WTC11 (cell line): ENCODE measurements around the gene SNRPD2. TPM values are rescaled to one million over a fixed set of nuclear protein-coding genes. Genes with fewer than 3 reads are reported as not detected.
A peak's percentile ranks its signal among the peaks of the same experiment; 100 is the strongest.
"Not testable (repeated sequence)": the region's sequence is repeated elsewhere in the genome, so short reads cannot be mapped to it uniquely, and the experiment has no call there.

Experiments used
- ATAC-seq: fragments of 200-7000 bp; cut with Tn5 transposase; 2 replicates; pipeline ENCODE4 v1.10.0; 2021; ENCODE audit warnings: mild to moderate bottlenecking, moderate library complexity
- CTCF ChIA-PET: fragments of 300-600 bp; sonication (Branson Sonifier 250); formaldehyde crosslinking; loops from one replicate; lab custom pipeline; 2021; ENCODE audit warnings: antibody characterized with exemption; lab: Charles Lee
- POLR2A ChIA-PET: fragments of 350-600 bp; sonication (Branson Sonifier 250); formaldehyde crosslinking; loops from one replicate; lab custom pipeline; 2021; ENCODE audit warnings: antibody characterized with exemption; lab: Charles Lee
- DNase-seq: peaks from one replicate; pipeline ENCODE4 v3.0.0; 2021; ENCODE audit warnings: low spot score
- H3K27ac Mint-ChIP-seq: 2 replicates; pipeline ENCODE4 v1.8.0; 2021; ENCODE audit warnings: mixed read lengths
- H3K27me3 Mint-ChIP-seq: 2 replicates; pipeline ENCODE4 v1.8.0; 2021; ENCODE audit warnings: low read depth, mild to moderate bottlenecking, moderate library complexity, mixed read lengths
- H3K36me3 Mint-ChIP-seq: 2 replicates; pipeline ENCODE4 v1.8.0; 2021; ENCODE audit warnings: mixed read lengths
- H3K4me1 Mint-ChIP-seq: 2 replicates; pipeline ENCODE4 v1.8.0; 2022; ENCODE audit warnings: mixed read lengths
- H3K4me3 Mint-ChIP-seq: 2 replicates; pipeline ENCODE4 v1.8.0; 2021; ENCODE audit warnings: mild to moderate bottlenecking, moderate library complexity, mixed read lengths
- H3K9me3 Mint-ChIP-seq: 2 replicates; pipeline ENCODE4 v1.8.0; 2021; ENCODE audit warnings: mixed read lengths
- NR2C2 ChIP-seq: sonication (generic); formaldehyde crosslinking; IDR thresholded peaks from 2 replicates; pipeline ENCODE4 v1.8.0; 2022; ENCODE audit warnings: mild to moderate bottlenecking, missing genetic modification reagents
- OVOL2 ChIP-seq: fragments of 250-450 bp; sonication (Bioruptor Pico); IDR thresholded peaks from 2 replicates; pipeline ENCODE4 v1.9.0; 2021; ENCODE audit warnings: mild to moderate bottlenecking, borderline replicate concordance
- SOX15 ChIP-seq: fragments of 250-450 bp; sonication (Bioruptor Pico); IDR thresholded peaks from 2 replicates; pipeline ENCODE4 v1.9.0; 2021; ENCODE audit warnings: mild to moderate bottlenecking
- TEAD4 ChIP-seq: sonication (generic); formaldehyde crosslinking; IDR thresholded peaks from 2 replicates; pipeline ENCODE4 v1.8.0; 2022; ENCODE audit warnings: mild to moderate bottlenecking, missing genetic modification reagents
- TP53 ChIP-seq: sonication (generic); formaldehyde crosslinking; IDR thresholded peaks from 2 replicates; pipeline ENCODE4 v1.8.1; 2023; ENCODE audit warnings: mild to moderate bottlenecking, missing genetic modification reagents
- ZNF121 ChIP-seq: sonication (generic); formaldehyde crosslinking; IDR thresholded peaks from 2 replicates; pipeline ENCODE4 v1.8.0; 2023; ENCODE audit warnings: missing genetic modification reagents
- ZNF416 ChIP-seq: fragments of 250-450 bp; sonication (Bioruptor Pico); IDR thresholded peaks from 2 replicates; pipeline ENCODE4 v1.9.0; 2021; ENCODE audit warnings: mild to moderate bottlenecking, inconsistent platforms
- total RNA-seq: library from RNA; stranded (reverse); gene quantifications from 3 replicates; pipeline ENCODE4 v1.2.3, GENCODE V29; 2021
- TF ChIP-seq, protein P1 (sequence below): sonication (generic); formaldehyde crosslinking; IDR thresholded peaks from 2 replicates; pipeline ENCODE4 v1.8.1; 2022; ENCODE audit warnings: mild to moderate bottlenecking, moderate library complexity, missing genetic modification reagents
- TF ChIP-seq, protein P2 (sequence below): sonication (generic); formaldehyde crosslinking; IDR thresholded peaks from 2 replicates; pipeline ENCODE4 v1.8.1; 2022; ENCODE audit warnings: low read depth, missing genetic modification reagents, borderline replicate concordance

Gene SNRPD2
- total RNA-seq, 1 experiment from 2014 or later: 739 TPM

DNA sequence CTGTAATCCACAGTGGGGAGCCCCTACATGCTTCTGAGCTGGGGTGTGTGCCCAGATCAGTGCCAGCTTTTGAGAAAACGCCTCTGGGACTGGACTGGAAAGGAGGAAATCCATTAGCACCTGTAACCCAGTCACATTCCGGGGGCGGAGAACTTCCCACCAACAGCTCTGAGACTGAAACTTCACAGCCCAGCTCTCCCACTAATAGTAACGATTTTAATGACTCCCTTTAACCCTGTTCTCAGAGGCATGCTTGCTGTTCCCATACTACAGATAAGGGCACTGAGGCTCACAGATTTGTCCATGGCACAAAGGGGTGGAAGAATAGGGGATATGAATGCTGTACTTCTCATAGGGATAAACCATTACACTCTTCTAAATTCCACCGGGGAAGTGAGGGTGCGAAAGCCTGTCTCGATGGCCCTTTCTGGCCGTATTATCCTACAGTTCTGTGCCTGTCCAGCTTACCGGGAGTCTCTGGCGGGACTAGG lies 38.1 kb upstream of the SNRPD2 start:
- H3K27ac Mint-ChIP-seq: peak overlapping the region; percentile 89
- H3K9me3 Mint-ChIP-seq: no peaks in the 10 kb centered on the region
- TF ChIP-seq, protein P1, sequence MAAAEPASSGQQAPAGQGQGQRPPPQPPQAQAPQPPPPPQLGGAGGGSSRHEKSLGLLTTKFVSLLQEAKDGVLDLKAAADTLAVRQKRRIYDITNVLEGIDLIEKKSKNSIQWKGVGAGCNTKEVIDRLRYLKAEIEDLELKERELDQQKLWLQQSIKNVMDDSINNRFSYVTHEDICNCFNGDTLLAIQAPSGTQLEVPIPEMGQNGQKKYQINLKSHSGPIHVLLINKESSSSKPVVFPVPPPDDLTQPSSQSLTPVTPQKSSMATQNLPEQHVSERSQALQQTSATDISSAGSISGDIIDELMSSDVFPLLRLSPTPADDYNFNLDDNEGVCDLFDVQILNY (CRISPR knock-in tag): no peak
- TF ChIP-seq, protein P2, sequence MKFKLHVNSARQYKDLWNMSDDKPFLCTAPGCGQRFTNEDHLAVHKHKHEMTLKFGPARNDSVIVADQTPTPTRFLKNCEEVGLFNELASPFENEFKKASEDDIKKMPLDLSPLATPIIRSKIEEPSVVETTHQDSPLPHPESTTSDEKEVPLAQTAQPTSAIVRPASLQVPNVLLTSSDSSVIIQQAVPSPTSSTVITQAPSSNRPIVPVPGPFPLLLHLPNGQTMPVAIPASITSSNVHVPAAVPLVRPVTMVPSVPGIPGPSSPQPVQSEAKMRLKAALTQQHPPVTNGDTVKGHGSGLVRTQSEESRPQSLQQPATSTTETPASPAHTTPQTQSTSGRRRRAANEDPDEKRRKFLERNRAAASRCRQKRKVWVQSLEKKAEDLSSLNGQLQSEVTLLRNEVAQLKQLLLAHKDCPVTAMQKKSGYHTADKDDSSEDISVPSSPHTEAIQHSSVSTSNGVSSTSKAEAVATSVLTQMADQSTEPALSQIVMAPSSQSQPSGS (CRISPR knock-in tag): no peak
- TF ChIP-seq NR2C2 (CRISPR knock-in tag) (no peak), SOX15 (CRISPR knock-in tag) (no peak), OVOL2 (CRISPR knock-in tag) (no peak), TP53 (CRISPR knock-in tag) (no peak)
- H3K4me1 Mint-ChIP-seq: peaks cover 12% of the 10 kb centered on the region
- H3K4me3 Mint-ChIP-seq: peak overlapping the region; percentile 93
- DNase-seq (no peak), ATAC-seq (no peak)
- H3K27me3 Mint-ChIP-seq: peaks cover 7% of the 10 kb centered on the region; the same call in 1 of the 2 replicates
- no peaks in the 10 kb centered on the region for H3K36me3 Mint-ChIP-seq
- CTCF ChIA-PET: interaction anchor here (0.8 to 2.4 kb wide), 16 partner anchors 12 to 87 kb away, joined by 3 to 24 read pairs (median 6); partner anchors contain the start of genes QPCTL, SIX5 and SNRPD2
- POLR2A ChIA-PET: interaction anchor here (0.9 to 2.2 kb wide), 6 partner anchors 9 to 39 kb away, joined by 4 to 27 read pairs (median 9); partner anchors contain the start of genes QPCTL, SIX5 and SNRPD2

DNA sequence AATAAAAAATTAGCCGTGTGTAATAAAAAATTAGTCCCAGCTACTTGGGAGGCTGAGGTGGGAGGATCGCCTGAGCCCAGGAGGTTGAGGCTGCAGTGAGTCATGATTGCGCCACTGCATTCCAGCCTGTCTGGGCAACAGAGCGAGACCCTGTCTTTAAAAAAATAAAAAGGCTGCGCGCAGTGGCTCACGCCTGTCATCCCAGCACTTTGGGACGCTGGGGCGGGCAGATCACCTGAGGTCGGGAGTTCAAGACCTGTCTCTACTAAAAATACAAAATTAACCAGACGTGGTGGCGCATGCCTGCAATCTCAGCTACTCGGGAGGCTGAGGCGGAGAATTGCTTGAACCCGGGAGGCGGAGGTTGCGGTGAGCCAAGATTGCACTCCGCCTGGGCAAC lies 36.9 kb upstream of the SNRPD2 start:
- H3K27ac Mint-ChIP-seq, DNase-seq, ATAC-seq, H3K9me3 Mint-ChIP-seq, POLR2A ChIA-PET, H3K27me3 Mint-ChIP-seq, H3K36me3 Mint-ChIP-seq: not testable (repeated sequence)
- Mint-ChIP-seq H3K4me1 (peaks cover 12% of the 10 kb centered on the region), H3K4me3 (0 out of 2 replicates have a peak overlapping the region, but pooled peaks have one; percentile 18)
- CTCF ChIA-PET: interaction anchor here (0.9 kb wide), 1 partner anchor 71 kb away, joined by 3 read pairs; no protein-coding TSS in a partner anchor

DNA sequence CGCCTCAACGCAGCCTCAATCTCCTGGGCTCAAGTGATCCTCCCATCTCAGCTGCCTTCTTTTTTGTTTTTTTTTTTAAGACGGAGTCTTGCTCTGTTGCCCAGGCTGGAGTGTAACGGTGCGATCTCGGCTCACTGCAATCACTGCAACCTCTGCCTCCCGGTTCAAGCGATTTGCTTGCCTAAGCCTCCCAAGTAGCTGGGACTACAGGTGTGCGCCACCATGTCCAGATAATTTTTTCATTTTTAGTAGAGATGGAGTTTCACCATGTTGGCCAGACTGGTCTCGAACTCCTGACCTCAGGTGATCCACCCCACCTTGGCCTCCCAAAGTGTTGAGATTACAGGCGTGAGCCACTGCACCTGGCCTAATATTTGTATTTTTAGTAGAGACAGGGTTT lies 28.3 kb upstream of the SNRPD2 start:
- not testable (repeated sequence) for H3K27ac Mint-ChIP-seq
- POLR2A ChIA-PET: interaction anchor here (0.7 kb wide), 2 partner anchors 44 to 48 kb away, joined by 3 read pairs; no protein-coding TSS in a partner anchor

DNA sequence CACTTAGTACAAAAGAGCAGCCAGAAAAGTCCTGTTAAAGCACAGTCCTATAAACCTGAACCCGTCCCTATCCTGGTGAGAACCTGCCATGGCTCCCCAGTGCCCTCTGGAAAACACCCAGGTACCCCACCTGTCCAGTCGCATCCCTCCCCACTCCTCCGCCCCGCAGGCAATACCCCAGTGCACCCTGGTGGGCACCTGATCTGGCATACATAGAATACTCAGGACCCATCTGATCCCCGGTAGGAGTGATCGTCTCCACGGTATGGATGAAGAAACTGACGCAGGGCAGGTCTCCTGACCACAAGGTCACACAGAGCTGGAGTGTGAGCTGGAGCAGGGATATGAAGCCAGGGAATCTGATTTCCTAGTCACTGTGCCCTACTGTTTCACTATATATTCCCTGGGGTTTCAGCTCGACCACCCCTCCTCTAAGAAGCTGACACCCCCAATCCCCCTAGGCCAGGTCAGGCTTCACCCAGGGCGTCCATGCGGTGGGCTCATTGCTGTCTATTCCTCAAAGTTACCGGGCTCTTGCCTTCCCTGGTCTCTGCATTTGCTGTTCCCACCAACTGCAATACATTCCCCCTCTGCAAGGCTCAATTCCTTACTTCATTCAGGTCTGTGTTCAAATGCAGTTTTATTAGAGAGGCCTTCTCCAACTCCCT lies 26.4 kb upstream of the SNRPD2 start:
- ChIA-PET CTCF (interaction anchor here (0.8 to 4.5 kb wide), 16 partner anchors 12 to 279 kb away, joined by 3 to 80 read pairs (median 4); partner anchors contain the start of genes FBXO46, QPCTL, RSPH6A and SIX5), POLR2A (interaction anchor here (0.6 to 5.8 kb wide), 9 partner anchors 12 to 102 kb away, joined by 3 to 115 read pairs (median 6); partner anchors contain the start of genes FBXO46, QPCTL, SIX5 and SNRPD2)
- Mint-ChIP-seq H3K4me1 (peaks cover 25% of the 10 kb centered on the region), H3K4me3 (peak overlapping the region; percentile 97), H3K27me3 (no peaks in the 10 kb centered on the region; the same call in 1 of the 2 replicates), H3K27ac (peak overlapping the region; percentile 97), H3K9me3 (no peaks in the 10 kb centered on the region), H3K36me3 (peaks cover 23% of the 10 kb centered on the region)
- TF ChIP-seq ZNF416 (CRISPR knock-in tag) (peak; percentile 51; the same call in 1 of the 2 replicates), TEAD4 (CRISPR knock-in tag) (no peak)
- DNase-seq (no peak), ATAC-seq (no peak)

More for the DNA sequence above, 28.3 kb upstream of the SNRPD2 start:
- ATAC-seq, H3K27me3 Mint-ChIP-seq, DNase-seq, H3K4me3 Mint-ChIP-seq, H3K9me3 Mint-ChIP-seq: not testable (repeated sequence)
- TF ChIP-seq ZNF121 (CRISPR knock-in tag): 0 out of 2 replicates have a peak, but pooled peaks have one; percentile 21
- H3K4me1 Mint-ChIP-seq: peaks cover 23% of the 10 kb centered on the region
- peaks cover 29% of the 10 kb centered on the region for H3K36me3 Mint-ChIP-seq
- CTCF ChIA-PET: interaction anchor here (1.2 kb wide), 1 partner anchor 50 kb away, joined by 4 read pairs; the partner anchor contains the start of gene SIX5
